ENCODE measurements around the gene HLA-G.

DNA sequence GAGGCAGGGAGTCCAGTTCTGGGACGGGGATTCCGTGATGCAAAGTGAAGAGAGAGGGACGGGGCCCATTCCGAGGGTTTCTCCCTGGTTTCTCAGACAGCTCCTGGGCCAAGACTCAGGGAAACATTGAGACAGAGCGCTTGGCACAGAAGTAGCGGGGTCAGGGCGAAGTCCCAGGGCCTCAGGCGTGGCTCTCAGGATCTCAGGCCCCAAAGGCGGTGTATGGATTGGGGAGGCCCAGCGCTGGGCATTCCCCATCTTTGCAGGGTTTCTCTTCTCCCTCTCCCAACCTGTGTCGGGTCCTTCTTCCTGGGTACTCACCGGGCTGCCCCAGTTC, 35.9 kb upstream of the HLA-G start:
- no peak for TF ChIP-seq EZH2 (IDR thresholded peaks at IDR 0.05; ENCODE audit: insufficient read depth, poor library complexity, severe bottlenecking)
- no peak for TF ChIP-seq EZH2phosphoT487 (IDR thresholded peaks at IDR 0.05; ENCODE audit: insufficient read depth, low read depth)
